Measurements from ENCODE around the gene B3GNT3. TPM values are rescaled to one million over a fixed set of nuclear protein-coding genes. Genes with fewer than 3 reads are reported as not detected.
"Not testable (repeated sequence)": the region's sequence is repeated elsewhere in the genome, so short reads cannot be mapped to it uniquely, and the experiment has no call there.

Gene B3GNT3
- total RNA-seq, 1 donor from 2014 or later: not detected

DNA sequence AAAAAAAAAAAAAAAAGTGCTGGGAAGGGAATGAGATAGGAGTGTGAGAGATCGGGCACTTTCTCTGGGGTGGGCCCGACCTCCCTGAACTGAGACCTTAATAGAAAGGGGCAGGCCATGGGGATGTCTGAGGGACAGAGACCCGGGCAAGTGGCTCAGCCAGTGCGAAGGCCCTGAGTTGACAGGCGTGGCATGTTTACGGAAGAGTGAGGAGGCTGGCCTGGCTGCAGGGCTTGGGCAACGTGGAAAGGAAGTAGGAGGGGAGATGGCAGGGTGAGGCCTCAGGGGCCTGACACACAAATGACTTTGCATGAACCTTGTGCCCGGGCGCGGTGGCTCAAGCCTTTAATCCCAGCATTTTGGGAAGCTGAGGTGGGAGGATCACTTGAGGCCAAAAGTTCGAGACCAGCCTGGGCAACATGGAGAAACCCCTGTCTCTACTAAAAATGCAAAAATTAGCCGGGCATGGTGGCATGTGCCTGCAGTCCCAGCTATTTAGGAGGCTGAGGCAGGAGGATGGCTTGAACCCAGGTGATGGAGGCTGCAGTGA lies 29.8 kb upstream of the B3GNT3 start:
- DNase-seq (ENCODE audit: low spot score in 2 of 2) (no peak), FAIRE-seq (no peak)

DNA sequence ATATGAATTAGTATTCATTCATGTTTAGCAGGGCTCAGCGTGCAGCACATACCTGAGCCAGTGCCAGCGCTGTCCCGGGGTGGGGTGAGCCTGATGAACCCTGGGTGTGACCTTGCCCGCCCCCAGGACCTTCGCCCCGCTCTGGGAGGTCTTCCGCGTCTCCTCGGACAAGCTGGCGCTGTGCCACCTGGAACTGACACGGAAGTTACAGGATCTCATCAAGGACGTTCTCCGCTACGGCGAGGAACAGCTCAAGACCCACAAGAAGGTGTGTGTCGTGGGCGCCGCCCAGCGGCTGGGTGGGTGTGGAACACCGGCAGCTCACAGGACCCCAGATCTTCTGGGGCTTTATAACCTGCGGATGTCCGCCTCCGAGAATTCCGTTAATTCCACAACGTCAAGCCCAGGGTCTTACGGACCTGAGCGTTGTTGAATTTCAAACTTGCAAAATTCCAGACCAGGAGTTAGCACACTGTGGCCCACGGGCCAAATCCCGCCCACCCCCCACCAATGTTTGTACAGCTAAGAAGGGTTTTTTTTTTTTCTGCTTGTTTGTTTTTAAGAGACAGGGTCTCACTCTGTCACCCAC lies 28.3 kb upstream of the B3GNT3 start:
- FAIRE-seq: no peak
- DNase-seq (ENCODE audit: low spot score in 2 of 2): peak in 1 of 2 donors; percentile 52

DNA sequence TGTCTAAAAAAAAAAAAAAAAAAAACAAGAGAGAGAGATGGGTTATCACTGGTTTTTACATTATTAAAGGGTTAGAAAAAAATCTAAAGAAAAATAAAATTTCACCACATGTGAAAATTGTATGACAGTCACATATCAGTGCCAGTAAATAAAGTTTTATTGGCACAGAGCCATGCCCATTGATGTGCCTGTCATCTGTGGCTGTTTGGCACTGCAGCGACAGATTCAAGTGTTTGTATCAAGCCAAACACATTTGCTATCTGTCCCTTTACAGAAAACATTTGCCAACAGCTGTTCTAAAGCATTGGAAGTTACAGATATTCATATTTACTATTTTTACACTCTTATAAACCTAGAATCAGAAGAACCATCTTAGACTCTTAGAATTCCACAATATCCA lies 27.4 kb upstream of the B3GNT3 start:
- DNase-seq (ENCODE audit: low spot score in 2 of 2): no peak
- FAIRE-seq: no peak

DNA sequence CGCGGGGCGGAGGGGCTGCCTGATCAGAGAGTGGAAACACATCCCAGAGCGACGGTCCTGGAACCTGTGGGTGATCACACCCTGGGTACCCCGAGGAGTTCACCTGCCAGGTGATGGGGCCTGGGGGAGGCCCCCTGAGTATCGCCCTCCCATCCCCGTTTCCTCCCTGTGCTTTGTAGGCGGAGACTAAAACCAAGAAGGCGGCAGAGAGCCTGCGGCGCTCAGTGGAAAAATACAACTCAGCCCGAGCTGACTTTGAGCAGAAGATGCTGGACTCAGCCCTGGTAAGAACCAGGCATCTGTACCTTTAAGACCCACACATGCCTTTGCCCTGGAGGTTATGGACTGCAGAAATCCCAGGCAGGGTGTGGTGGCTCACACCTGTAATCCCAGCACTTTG lies 24.3 kb upstream of the B3GNT3 start:
- no peak for FAIRE-seq
- DNase-seq (ENCODE audit: low spot score in 2 of 2): no peak

DNA sequence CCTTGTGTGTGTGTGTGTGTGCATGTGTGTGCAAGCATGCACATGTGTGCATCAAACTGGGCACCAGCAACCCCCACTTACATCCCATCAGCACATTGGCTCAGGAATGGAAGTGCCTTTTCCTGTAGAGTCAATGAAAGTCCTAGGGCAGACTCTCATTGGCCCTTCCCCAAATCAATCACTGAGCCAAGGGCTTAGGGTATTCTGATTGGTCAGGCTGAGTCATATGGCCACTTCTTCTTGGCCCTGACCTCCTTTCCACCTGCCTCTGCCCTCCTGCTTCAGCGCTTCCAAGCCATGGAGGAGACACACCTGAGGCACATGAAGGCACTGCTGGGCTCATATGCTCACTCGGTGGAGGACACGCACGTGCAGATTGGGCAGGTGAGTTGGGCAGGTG lies 22.8 kb upstream of the B3GNT3 start:
- no peak for FAIRE-seq
- no peak for DNase-seq (ENCODE audit: low spot score in 2 of 2)

DNA sequence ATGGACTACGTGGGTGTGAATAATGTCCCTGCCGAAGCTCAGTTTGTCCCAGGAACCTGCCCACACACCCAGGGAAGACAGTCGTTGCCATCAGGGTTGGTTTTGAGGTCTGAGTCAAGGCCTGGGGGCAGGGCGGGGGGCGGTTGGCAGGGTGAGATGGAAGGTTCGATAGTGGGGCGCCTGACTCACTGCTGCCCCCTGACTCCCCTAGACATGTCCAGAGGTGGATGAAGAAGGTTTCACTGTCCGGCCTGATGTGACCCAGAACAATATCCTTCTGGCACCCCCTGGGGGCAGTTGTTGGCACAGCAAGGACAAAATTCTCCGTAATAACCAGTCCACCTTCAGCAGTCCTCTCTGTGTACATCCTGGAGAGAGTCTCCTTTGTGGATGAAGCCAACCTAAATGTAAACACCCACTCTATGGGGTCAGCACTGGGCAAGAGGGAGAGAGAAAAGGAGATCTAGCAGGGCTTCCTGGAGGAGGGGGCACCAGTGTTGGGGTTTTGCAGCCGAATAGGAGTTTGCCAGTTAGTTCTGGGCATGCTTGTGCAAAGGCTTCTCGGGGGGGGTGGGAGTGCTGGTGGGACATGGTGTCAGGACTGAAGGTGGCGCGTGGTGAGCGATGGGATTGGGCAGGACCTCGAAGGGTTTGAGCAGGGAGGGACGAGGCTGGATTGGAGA lies 19.6 kb upstream of the B3GNT3 start:
- FAIRE-seq (no peak), DNase-seq (ENCODE audit: low spot score in 2 of 2) (no peak)

DNA sequence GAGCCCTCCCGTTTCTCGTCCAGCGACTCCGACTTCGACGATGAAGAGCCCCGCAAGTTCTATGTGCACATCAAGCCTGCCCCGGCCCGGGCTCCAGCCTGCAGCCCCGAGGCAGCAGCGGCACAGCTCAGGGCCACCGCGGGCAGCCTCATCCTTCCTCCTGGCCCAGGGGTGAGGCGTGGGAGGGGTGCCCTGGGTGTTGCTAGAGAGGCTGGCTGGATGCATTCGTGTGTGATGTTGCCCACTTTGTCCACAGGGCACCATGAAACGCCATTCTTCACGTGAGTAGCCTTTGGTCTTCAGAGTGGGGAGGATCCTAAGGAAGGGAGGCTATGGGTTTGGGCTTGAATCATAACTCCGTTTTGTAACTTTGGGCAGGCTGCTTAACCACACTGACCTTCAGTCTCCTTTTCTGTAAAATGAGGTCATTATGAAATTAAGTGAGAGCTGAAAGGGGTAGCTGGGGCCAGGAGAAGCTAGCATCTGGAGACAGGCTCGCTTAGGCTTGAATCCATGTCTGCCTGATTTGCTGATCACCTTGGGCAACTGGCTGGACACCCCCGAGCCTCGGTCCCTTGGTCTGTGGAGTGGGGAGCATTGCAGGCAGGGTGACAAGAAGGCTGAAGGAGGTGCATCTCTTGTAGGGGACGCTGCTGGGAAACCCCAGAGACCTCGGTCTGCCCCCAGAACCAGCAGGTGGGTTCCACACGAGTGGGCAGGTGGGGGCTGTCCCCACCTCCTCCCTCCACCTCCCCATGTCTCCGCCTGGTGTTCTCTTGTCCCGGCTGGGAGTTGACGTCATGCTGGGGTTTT lies 18.7 kb upstream of the B3GNT3 start:
- DNase-seq (ENCODE audit: low spot score in 2 of 2) (no peak), FAIRE-seq (no peak)

DNA sequence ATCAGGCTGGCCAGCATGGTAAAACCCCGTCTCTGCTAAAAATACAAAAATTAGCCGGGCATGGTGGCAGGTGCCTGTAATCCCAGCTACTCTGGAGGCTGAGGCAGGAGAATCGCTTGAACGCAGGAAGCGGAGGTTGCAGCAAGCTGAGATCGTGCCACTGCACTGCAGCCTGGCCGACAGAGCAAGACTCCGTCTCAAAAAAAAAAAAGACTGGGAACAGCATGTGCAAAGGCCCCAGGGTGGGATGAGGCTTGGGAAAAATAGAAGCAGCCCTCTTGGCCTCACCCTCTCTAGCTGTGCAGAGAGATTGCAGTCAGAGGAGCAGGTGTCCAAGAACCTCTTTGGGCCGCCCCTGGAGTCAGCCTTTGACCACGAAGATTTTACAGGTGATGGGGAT lies 17.1 kb upstream of the B3GNT3 start:
- not testable (repeated sequence) for FAIRE-seq; DNase-seq (ENCODE audit: low spot score in 2 of 2)

DNA sequence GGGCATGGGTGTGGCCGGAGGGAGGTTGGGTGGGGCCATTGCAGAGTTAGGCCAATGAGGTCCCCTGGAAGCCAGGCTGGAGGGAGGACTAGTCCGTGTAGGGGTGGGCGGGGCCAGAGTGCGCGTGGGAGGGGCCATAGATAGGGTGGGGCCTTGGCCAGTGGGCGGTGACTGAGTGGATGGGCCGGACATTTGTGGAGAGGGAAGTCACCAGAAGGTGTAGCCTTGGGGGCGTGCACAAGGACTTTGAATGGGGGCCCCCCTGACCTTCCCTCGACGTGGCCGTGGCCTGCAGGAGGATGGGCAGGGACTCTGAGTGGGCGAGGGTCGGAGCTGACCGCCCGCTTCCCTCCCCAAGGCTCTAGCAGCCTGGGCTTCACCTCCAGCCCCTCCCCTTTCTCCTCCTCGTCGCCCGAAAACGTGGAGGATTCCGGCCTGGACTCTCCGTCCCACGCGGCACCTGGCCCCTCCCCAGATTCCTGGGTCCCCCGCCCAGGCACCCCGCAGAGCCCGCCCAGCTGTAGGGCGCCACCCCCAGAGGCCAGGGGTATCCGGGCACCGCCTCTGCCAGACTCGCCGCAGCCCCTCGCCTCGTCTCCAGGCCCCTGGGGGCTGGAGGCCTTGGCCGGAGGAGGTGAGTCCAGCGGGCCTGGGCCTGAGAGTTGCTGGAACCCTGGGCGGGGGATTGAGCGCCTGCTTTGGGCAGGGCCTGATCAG lies 16.5 kb upstream of the B3GNT3 start:
- peak in 1 of 2 donors; percentile 40 for DNase-seq (ENCODE audit: low spot score in 2 of 2)
- FAIRE-seq: no peak

DNA sequence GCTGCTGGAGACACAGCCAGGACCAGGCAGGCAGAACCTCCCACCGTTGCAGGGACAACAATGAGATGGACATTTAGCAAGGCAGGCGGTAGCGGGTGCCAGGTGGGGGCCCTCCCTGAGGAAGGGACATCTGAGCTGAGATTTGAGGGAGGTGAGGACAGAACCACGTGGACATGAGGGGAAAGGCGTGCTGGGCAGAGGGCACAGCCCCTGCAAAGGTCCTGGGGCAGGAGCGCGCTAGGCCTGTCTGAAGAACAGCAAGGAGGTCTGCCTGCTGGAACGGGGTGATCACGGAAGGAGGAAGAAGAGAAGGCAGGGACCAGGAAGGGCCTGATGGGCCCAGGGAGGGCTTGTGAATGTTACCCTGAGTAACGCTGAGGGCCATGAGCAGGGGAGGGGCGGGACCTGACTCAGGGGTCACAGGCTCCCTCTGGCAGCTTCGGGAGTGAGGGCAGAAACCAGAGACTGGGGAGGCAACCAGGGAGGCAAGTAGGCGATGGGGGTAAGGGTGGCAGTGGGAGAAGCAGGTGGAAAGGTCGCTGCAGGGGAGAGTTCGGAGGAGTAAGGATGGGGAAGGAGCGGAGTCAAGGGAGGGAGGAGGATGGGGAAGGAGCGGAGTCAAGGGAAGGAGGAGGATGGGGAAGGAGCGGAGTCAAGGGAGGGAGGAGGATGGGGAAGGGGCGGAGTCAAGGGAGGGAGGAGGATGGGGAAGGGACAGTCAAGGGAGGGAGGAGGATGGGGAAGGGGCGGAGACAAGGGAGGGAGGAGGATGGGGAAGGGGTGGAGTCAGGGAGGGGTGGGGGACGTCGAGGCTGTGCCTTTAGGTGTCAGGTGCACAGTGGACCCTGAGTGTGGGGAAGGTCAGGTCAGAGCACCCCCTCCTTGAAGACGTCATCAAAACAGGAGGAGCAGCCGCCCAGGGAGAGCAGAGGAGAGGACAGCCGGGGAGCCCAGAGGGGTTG lies 15.7 kb upstream of the B3GNT3 start:
- DNase-seq (ENCODE audit: low spot score in 2 of 2): peak; percentile 53 to 64
- FAIRE-seq: no peak

DNA sequence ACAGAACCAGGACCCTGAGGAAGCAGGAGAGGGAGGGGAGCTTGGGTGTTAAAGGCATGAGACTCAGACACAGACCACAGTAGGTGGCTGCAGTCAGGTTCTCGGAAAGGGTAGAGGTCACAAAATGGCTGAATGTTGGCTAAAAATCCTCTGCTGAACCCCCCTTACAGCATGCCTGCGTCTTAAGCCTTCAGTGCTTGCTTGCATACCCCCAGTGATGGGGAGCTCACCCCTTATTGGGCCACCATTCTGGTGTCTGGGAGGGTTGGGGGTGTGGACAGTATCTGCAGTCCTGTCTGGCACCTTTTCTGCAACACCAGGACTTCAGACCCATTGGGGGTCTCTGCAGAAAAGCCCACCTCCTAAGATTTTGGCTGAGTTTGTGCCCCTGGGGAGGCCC lies 14.2 kb upstream of the B3GNT3 start:
- DNase-seq (ENCODE audit: low spot score in 2 of 2) (no peak), FAIRE-seq (no peak)

DNA sequence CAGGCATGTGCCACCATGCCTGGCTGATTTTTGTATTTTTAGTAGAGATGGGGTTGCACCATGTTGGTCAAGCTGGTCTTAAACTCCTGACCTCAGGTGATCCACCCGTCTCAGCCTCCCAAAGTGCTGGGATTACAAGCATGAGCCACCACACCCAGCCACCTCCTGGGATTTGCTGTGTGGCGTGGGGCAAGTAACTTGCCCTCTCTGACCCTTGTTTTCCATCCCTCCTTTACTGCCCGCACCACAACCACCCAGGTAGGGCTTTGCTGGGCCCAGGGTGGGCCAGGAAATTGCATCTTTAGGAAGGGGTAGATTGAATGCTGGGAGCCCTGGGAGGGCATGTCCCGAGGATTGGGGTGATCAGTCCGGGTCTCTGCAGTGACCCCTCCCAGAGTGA lies 11.2 kb upstream of the B3GNT3 start:
- DNase-seq (ENCODE audit: low spot score in 2 of 2); FAIRE-seq: not testable (repeated sequence)

DNA sequence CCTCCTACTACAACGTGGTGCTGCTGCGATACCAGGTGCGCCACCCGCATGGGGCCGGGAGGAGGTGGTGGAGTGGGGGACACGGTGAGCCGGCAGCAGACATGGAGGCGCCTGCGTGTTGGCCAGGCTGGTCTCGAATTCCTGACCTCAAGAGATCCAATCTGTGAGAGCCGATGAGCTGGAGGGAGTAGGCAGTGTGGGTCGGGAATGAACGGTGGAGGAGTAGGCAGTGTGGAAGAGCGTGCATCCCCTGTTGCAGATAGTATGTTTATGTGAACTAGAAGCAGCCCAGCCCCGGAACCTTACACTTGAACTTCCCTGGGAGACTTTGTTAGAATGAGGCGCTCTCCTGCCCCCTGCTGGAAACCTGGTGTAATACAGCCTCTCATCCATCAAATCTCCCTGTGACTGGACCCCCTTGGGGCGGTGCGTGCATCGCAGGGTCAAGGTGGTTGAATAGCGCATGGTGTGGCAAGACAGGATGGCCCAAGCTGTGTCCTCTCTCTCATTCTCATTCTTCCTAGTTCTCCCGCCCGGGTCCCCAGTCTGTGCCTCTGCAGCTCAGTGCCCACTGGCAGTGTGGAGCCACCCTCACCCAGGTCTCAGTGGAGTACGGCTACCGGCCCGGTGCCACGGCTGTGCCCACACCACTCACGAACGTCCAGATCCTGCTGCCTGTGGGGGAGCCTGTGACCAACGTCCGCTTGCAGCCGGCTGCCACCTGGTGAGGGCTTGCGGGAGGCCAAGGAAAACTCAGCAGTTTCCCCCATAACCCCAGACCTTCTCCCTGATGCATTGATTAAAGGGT lies 10.5 kb upstream of the B3GNT3 start:
- FAIRE-seq (no peak), DNase-seq (ENCODE audit: low spot score in 2 of 2) (peak; percentile 70 to 79)

DNA sequence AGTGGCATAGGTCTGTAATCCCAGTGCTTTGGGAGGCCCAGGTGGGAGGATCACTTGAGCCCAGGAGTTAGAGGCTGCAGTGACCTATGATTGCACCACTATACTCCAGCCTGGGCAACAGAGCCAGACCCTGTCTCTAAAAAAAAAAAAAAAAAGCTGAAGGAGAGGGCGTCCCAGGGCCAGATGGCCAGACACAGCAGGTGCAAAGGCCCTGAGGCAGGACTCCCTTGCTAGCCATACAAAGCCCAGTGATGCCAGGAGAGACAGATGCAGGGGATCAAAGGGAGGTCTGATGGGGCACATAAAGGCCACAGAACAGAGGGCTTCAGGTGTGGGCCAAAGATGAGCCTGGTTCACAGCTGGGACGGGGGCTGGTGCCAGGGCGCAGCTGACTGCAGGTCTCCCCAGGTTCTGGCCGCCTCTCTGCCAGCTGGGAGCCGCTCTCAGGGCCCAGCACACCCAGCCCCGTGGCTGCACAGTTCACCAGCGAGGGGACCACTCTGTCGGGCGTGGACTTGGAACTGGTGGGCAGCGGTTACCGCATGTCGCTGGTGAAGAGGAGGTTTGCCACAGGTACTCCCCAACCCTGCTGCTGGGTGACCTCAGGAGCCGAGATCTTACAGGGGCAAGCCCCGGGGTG lies 7.5 kb upstream of the B3GNT3 start:
- no peak for DNase-seq (ENCODE audit: low spot score in 2 of 2)
- FAIRE-seq: no peak

DNA sequence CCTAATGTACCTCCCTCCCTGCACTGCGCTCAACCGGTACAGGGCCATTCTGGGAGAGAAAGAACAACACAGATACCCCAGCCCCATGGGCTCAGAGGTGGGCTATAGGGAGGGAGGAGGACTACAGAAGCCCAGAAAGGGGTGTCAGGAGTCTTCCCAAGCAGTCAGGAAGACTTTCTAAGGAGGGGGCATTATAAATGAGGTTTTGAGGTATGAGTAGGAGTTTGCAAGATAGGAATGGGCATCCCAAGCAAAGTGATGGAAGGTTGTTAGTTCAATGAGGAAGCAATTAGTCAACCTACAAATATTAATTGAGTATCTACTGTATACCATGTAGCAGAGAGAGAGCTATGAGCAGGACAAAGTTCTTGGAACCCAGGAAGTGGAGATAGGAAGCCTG lies 6.3 kb upstream of the B3GNT3 start:
- FAIRE-seq: no peak
- no peak for DNase-seq (ENCODE audit: low spot score in 2 of 2)

DNA sequence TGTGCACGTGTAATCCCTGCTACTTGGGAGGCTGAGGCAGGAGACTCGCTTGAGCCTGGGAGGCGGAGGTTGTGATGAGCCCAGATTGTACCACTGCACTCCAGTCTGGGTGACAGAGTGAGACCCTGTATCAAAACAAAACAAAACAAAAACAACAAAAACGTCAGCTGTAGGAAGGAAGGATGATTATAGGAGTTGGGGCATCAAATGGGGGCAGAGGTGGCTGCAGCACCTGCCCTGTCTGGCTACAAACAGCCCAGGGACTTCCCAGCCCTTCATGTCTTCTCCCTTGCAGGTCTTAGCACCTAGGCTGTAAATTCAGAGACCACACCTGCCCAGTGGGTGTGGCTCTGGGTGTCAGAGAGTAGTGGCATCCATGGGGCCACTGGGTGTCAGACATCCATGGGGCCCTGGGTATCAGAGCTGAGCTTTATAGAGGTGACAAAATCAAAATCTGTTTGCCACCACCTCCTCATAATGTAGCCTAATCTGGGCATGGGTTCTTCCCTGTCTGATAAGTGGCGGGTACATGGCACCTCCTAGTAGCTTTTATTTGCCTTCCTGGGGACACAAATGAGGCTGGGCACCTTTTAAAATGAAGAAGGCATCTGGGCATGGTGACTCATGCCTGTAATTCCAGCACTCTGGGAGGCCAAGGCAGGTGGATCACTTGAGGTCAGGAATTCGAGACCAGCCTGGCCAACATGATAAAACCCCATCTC lies 4.7 kb upstream of the B3GNT3 start:
- FAIRE-seq (no peak), DNase-seq (ENCODE audit: low spot score in 2 of 2) (no peak)

DNA sequence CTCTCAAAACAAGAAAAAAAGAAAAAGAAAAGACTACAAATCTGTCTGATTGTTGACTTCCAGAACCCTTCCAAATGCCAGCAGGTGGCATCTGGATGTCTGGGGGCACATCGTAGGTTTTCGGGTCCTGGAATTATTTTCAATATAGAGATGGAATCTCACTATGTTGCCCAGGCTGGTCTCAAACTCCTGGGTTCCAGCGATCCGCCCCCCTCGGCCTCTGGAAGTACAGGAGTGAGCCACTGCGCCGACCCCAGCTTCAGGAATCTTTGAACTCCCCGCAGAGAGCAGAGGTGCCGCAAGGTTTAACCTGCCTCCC lies 567 bp upstream of the B3GNT3 start:
- DNase-seq (ENCODE audit: low spot score in 2 of 2): no peak
- FAIRE-seq: no peak

DNA sequence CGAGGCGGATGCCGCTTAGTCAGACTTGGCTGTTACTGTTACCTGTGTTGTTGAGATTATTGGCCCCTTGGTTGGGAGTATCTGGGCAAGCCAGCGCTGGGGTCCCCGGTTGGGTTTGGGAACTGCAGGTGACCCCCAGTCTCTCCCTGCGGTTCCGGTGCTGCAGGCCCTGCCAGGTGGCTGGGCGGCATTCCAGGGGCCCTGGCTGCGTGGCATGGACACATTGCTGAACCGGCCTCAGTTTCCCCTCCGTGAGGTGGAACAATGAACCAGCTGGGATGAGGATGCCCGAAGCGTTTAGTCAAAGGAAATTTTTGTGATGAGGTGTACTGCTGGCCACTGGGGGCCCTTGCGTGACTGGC lies 538 bp downstream of the B3GNT3 start:
- no peak for DNase-seq (ENCODE audit: low spot score in 2 of 2)
- no peak for FAIRE-seq

All from frontal cortex (tissue), 4 donors.